Esophagus squamous epithelium (tissue), 4 donors: ENCODE data around the gene TFAP2E.

Experiments used
- CTCF ChIP-seq, 6 experiments: fragments of 450-650 bp in 4 of 6; fragments of 200-600 bp in 2 of 6; sonication (generic) in 2 of 6; IDR thresholded peaks; one replicate each; pipeline ENCODE4 v1.5.1; 2016 to 2019; ENCODE audit warnings: antibody characterized with exemption in 6 of 6, mild to moderate bottlenecking in 4 of 6, moderate library complexity in 4 of 6
- POLR2A ChIP-seq, 4 donors: fragments of 450-650 bp; IDR thresholded peaks; one replicate each; pipeline ENCODE4 v1.6.1; 2017; ENCODE audit warnings: antibody characterized with exemption in 4 of 4, mild to moderate bottlenecking in 4 of 4, moderate library complexity in 3 of 4

GRCh38 chr1:35603468-35603867 is 30.4 kb downstream of the TFAP2E start:
- TF ChIP-seq CTCF (IDR thresholded peaks at IDR 0.05) (no peak), POLR2A (IDR thresholded peaks at IDR 0.05) (no peak)
